GM21528 (cell line): ENCODE data around the gene CISH.

Experiments used
- ATAC-seq: cut with Tn5 transposase; IDR thresholded peaks from one replicate; pipeline ENCODE4 v1.9.1; 2021; ENCODE audit warnings: mild to moderate bottlenecking, moderate library complexity; ENCODE audit not compliant: unreplicated experiment, low FRiP score

The CISH gene

GRCh38 chr3:50573566-50574443 lies 37.8 kb downstream of the CISH start:
- ATAC-seq: no peak

- no peak for ATAC-seq
Observed at GRCh38 chr3:50572801-50573371, 38.7 kb downstream of the CISH start.

GRCh38 chr3:50572158-50572557 lies 39.4 kb downstream of the CISH start:
- no peak for ATAC-seq

- no peak for ATAC-seq
Observed at GRCh38 chr3:50571486-50571885, 40.1 kb downstream of the CISH start.

- ATAC-seq: no peak
Observed at GRCh38 chr3:50570508-50571279, 40.9 kb downstream of the CISH start.

GRCh38 chr3:50568947-50569749 lies 42.4 kb downstream of the CISH start, which contains the start of gene HEMK1:
HEMK1 (plus strand) TSS chr3:50569522; CDS start chr3:50571105, 1,583 bp downstream.
- peak; percentile 70 for ATAC-seq

GRCh38 chr3:50567386-50568167 lies 44.0 kb downstream of the CISH start, which contains the start of gene C3orf18:
C3orf18 (minus strand) TSS chr3:50567747; CDS start chr3:50565699, 2,048 bp downstream.
- peak; percentile 76 for ATAC-seq

- ATAC-seq: no peak
Observed at GRCh38 chr3:50567011-50567385, 44.6 kb downstream of the CISH start.

- no peak for ATAC-seq
Observed at GRCh38 chr3:50564321-50564720, 47.3 kb downstream of the CISH start.

GRCh38 chr3:50563867-50564266 lies 47.7 kb downstream of the CISH start:
- ATAC-seq: no peak

- ATAC-seq: no peak
Observed at GRCh38 chr3:50562861-50563260, 48.7 kb downstream of the CISH start.

GRCh38 chr3:50559702-50560101 lies 51.9 kb downstream of the CISH start:
- no peak for ATAC-seq

GRCh38 chr3:50557915-50558314 lies 53.7 kb downstream of the CISH start:
- ATAC-seq: no peak

GRCh38 chr3:50557106-50557505 lies 54.5 kb downstream of the CISH start:
- ATAC-seq: no peak
